MCF 10A (cell line): ENCODE measurements around the gene COBL. TPM values are rescaled to one million over a fixed set of nuclear protein-coding genes. Genes with fewer than 3 reads are reported as not detected.

Experiments used
- BruUV-seq: library from RNA; stranded (reverse); fragments of 400-500 nt; replicated peaks from 2 replicates; lab custom pipeline; 2021; lab: Mats Ljungman, UMichigan
- CTCF ChIA-PET: fragments of 300-600 bp; sonication (Branson Sonifier 250); formaldehyde crosslinking; extraction: SDS; loops from one replicate; lab custom pipeline; 2021; ENCODE audit warnings: antibody characterized with exemption, inconsistent platforms; lab: Yijun Ruan, JAX
- POLR2A ChIA-PET: fragments of 300-600, 350-650 bp; sonication (Branson Sonifier 250); formaldehyde crosslinking; extraction: SDS; loops from one replicate; lab custom pipeline; 2020; ENCODE audit warnings: antibody characterized with exemption, inconsistent platforms; lab: Yijun Ruan, JAX
- DNase-seq: peaks from one replicate; pipeline ENCODE4 v3.0.0-alpha.2; 2018; ENCODE audit not compliant: unreplicated experiment
- H3K27ac Mint-ChIP-seq: one replicate; pipeline ENCODE4 v1.8.0; 2022; ENCODE audit warnings: mild to moderate bottlenecking, low read depth, mixed read lengths; ENCODE audit not compliant: unreplicated experiment
- H3K27me3 Mint-ChIP-seq: one replicate; pipeline ENCODE4 v1.8.0; 2022; ENCODE audit warnings: mixed read lengths; ENCODE audit not compliant: insufficient read depth, unreplicated experiment
- H3K36me3 Mint-ChIP-seq: one replicate; pipeline ENCODE4 v1.8.0; 2022; ENCODE audit warnings: mild to moderate bottlenecking, moderate library complexity, mixed read lengths; ENCODE audit not compliant: insufficient read depth, unreplicated experiment
- H3K4me1 Mint-ChIP-seq: one replicate; pipeline ENCODE4 v1.8.0; 2022; ENCODE audit warnings: mixed read lengths; ENCODE audit not compliant: insufficient read depth, unreplicated experiment
- H3K4me3 Mint-ChIP-seq: one replicate; pipeline ENCODE4 v1.8.0; 2022; ENCODE audit warnings: mild to moderate bottlenecking, moderate library complexity, mixed read lengths; ENCODE audit not compliant: unreplicated experiment
- H3K9me3 Mint-ChIP-seq: one replicate; pipeline ENCODE4 v1.8.0; 2022; ENCODE audit warnings: mixed read lengths; ENCODE audit not compliant: unreplicated experiment
- intact Hi-C: fragments of 100-400 bp; cut with micrococcal nuclease; formaldehyde crosslinking; loops from 2 replicates; pipeline ENCODE4 v1.14.1; 2022
- total RNA-seq: library from RNA; stranded (reverse); gene quantifications from 2 replicates; pipeline ENCODE4 v1.2.3, GENCODE V29; 2022
- TF ChIP-seq, protein P1 (sequence below): fragments of 200-600 bp; IDR thresholded peaks from one replicate; pipeline ENCODE4 v1.8.0; 2022; ENCODE audit warnings: antibody characterized with exemption, mild to moderate bottlenecking; ENCODE audit not compliant: unreplicated experiment

Gene COBL
- total RNA-seq, 1 experiment from 2014 or later, result 12.3 TPM

GRCh38 chr7:51222916-51223315 lies 93.7 kb downstream of the COBL start:
- H3K4me3 Mint-ChIP-seq, result no peak overlapping the region
- H3K36me3 Mint-ChIP-seq, result no peaks in the 10 kb centered on the region
- no peaks in the 10 kb centered on the region for H3K9me3 Mint-ChIP-seq
- TF ChIP-seq, protein P1, sequence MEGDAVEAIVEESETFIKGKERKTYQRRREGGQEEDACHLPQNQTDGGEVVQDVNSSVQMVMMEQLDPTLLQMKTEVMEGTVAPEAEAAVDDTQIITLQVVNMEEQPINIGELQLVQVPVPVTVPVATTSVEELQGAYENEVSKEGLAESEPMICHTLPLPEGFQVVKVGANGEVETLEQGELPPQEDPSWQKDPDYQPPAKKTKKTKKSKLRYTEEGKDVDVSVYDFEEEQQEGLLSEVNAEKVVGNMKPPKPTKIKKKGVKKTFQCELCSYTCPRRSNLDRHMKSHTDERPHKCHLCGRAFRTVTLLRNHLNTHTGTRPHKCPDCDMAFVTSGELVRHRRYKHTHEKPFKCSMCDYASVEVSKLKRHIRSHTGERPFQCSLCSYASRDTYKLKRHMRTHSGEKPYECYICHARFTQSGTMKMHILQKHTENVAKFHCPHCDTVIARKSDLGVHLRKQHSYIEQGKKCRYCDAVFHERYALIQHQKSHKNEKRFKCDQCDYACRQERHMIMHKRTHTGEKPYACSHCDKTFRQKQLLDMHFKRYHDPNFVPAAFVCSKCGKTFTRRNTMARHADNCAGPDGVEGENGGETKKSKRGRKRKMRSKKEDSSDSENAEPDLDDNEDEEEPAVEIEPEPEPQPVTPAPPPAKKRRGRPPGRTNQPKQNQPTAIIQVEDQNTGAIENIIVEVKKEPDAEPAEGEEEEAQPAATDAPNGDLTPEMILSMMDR, result no peak
- DNase-seq, result no peak
- no TSS peak for BruUV-seq
- peaks cover 19% of the 10 kb centered on the region for H3K4me1 Mint-ChIP-seq
- no peaks in the 10 kb centered on the region for H3K27me3 Mint-ChIP-seq
- no peak overlapping the region for H3K27ac Mint-ChIP-seq
- CTCF ChIA-PET, result interaction anchor here (0.6 to 9.3 kb wide), 7 partner anchors 60 to 1155 kb away, joined by 3 to 137 read pairs (median 10); no protein-coding TSS in a partner anchor
- intact Hi-C loops, result no loop called here
- POLR2A ChIA-PET, result interaction anchor here (0.6 to 1.4 kb wide), 4 partner anchors 67 to 1123 kb away, joined by 3 to 5 read pairs (median 3); no protein-coding TSS in a partner anchor

GRCh38 chr7:51220226-51220625 lies 96.4 kb downstream of the COBL start:
- TF ChIP-seq, protein P1, result no peak
- H3K36me3 Mint-ChIP-seq, result no peaks in the 10 kb centered on the region
- CTCF ChIA-PET, result no interaction called here
- intact Hi-C loops, result no loop called here
- H3K9me3 Mint-ChIP-seq, result no peaks in the 10 kb centered on the region
- no peak overlapping the region for H3K4me3 Mint-ChIP-seq
- no peaks in the 10 kb centered on the region for H3K27me3 Mint-ChIP-seq
- BruUV-seq, result no TSS peak
- no peak overlapping the region for H3K27ac Mint-ChIP-seq
- POLR2A ChIA-PET, result no interaction called here
- no peak for DNase-seq
- no peaks in the 10 kb centered on the region for H3K4me1 Mint-ChIP-seq

DNA sequence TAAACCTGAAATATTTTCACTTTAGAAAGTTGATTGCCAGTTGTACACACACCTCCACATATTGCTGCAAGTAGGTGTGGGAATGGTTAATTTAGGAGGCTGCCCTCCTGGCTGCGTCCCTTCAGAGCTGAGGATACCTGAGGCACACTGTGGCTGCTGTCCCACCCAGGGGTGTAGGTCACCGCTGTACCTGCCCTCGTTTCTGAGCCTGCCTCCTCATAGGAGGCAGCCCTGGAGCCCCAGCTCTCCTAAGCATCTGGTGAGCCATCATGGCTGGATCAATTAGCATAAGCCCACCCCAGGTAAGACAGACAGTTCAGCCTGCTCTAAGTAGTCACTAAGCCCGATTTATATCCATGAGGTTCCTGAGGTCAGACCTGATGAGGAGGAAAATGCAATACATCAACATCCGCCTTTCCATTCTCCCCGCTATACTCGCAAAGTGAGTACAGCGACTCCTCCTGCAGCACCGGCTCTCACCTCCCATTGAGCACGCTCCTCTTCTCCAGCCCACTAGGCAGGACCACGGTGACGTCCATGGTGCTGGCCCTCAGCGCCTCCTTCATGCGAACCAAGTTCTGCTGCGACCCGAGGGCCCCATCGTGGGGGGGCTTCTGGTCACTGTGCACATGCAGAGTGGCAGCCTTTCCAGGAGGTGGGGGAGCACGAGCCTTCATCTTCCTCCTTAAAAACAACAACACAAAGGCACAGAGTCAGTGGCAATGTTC lies 97.2 kb downstream of the COBL start:
- BruUV-seq, result no TSS peak
- Mint-ChIP-seq H3K9me3 (no peaks in the 10 kb centered on the region), H3K27me3 (no peaks in the 10 kb centered on the region), H3K4me1 (no peaks in the 10 kb centered on the region), H3K4me3 (no peak overlapping the region), H3K27ac (no peak overlapping the region), H3K36me3 (no peaks in the 10 kb centered on the region)
- ChIA-PET POLR2A (no interaction called here), CTCF (no interaction called here)
- intact Hi-C loops, result no loop called here
- TF ChIP-seq, protein P1, result no peak
- no peak for DNase-seq

- TF ChIP-seq, protein P1, result no peak
- ChIA-PET POLR2A (no interaction called here), CTCF (no interaction called here)
- no peaks in the 10 kb centered on the region for H3K27me3 Mint-ChIP-seq
- BruUV-seq, result no TSS peak
- intact Hi-C loops, result no loop called here
- no peaks in the 10 kb centered on the region for H3K36me3 Mint-ChIP-seq
- DNase-seq, result no peak
- no peak overlapping the region for H3K4me3 Mint-ChIP-seq
- H3K9me3 Mint-ChIP-seq, result no peaks in the 10 kb centered on the region
- no peaks in the 10 kb centered on the region for H3K4me1 Mint-ChIP-seq
- no peak overlapping the region for H3K27ac Mint-ChIP-seq
Observed at GRCh38 chr7:51217804-51218203, 98.8 kb downstream of the COBL start.
